Pancreas (tissue), 10 donors: ENCODE results near the gene EBF3. TPM values are rescaled to one million over a fixed set of nuclear protein-coding genes. Genes with fewer than 3 reads are reported as not detected.

ENCODE experiments used
- ATAC-seq, 4 donors: fragments of 200-7000 bp; cut with Tn5 transposase; one replicate each; pipeline versions ENCODE4 v1.8.0 to v1.9.1; 2020; ENCODE audit warnings: mild to moderate bottlenecking in 4 of 4, moderate library complexity in 4 of 4
- DNase-seq, 6 donors: peaks; one replicate each; pipeline ENCODE4 v3.0.0-alpha.2; 2020
- FAIRE-seq: peaks from 2 replicates; lab custom pipeline; 2012; peaks lifted over from hg19 to GRCh38; lab: Jason Lieb, UNC
- H3K27ac ChIP-seq, 4 donors: fragments of 200-600 bp; sonication (generic); 1 replicate in 3 of 4; 2 replicates in 1 of 4; pipeline versions ENCODE4 v1.5.0 to v1.8.0; 2020
- H3K27me3 ChIP-seq, 4 donors: fragments of 200-600 bp; one replicate each; pipeline ENCODE4 v1.8.0; 2021
- H3K36me3 ChIP-seq, 3 donors: fragments of 200-600 bp; sonication (generic) in 1 of 3; one replicate each; pipeline versions ENCODE4 v1.5.0 to v1.8.0; 2020 to 2021
- H3K4me1 ChIP-seq, 3 donors: fragments of 200-600 bp; one replicate each; pipeline ENCODE4 v1.8.0; 2021
- H3K4me3 ChIP-seq, 4 donors: fragments of 200-600 bp; sonication (generic) in 2 of 4; one replicate each; pipeline versions ENCODE4 v1.5.0 to v1.8.0; 2020 to 2021
- H3K9me3 ChIP-seq, 4 donors: fragments of 200-600 bp; one replicate each; pipeline ENCODE4 v1.8.0; 2021
- CTCF ChIP-seq, 4 donors: fragments of 200-600 bp; sonication (generic) in 3 of 4; IDR thresholded peaks; one replicate each; pipeline versions ENCODE4 v1.5.0 to v1.8.0; 2021; ENCODE audit warnings: antibody characterized with exemption in 4 of 4
- WGBS, 2 donors: extraction: QIAGEN DNeasy Blood & Tissue Kit; methylation state at CpG; one replicate each; pipeline ENCODE4 v1.1.7; 2013; 5-methylcytosine and 5-hydroxymethylcytosine counted together
- intact Hi-C, 3 donors: fragments of 100-400 bp; cut with DNase I; formaldehyde crosslinking; loops; one replicate each; pipeline versions ENCODE4 v1.11.1 to v1.14.2; 2022
- polyA plus RNA-seq, 2 donors: library from polyadenylated mRNA; stranded (reverse); fragments of 200-250 nt; gene quantifications; one replicate each; pipeline ENCODE4 v1.2.3, GENCODE V29; 2013
- total RNA-seq, 6 donors: library from RNA; stranded (reverse); fragmentation: NEBNext Ultra II Directional in 4 of 6; extraction: Animal tissue kit (Norgen Biotek cat#: 25700) in 4 of 6; gene quantifications; one replicate each; pipeline versions ENCODE4 v1.2.1 to v1.2.4, GENCODE V29; 2021 to 2023
- donor health status: healthy with polysubstance abuse.
- donor health status: DM: no; HTN: no; CAD: no; lungs with moderate emphysema.
- donor health status: DM: no; HTN: no; CAD: no.
- donor health status: control.
- donor health status: control.
- donor health status: Bipolar disorder and iron deficiency.
- donor health status: DM: yes; HTN: yes; CAD: no.
- donor health status: DM: no; HTN: no; CAD: no.
- donor health status: DM: no; HTN: no; CAD: no.
- donor health status: DM: yes; HTN: yes; CAD: no.

The EBF3 gene
- total and polyA plus RNA-seq, 8 donors = 0.47 to 1.5 (median 1.1) TPM

DNA sequence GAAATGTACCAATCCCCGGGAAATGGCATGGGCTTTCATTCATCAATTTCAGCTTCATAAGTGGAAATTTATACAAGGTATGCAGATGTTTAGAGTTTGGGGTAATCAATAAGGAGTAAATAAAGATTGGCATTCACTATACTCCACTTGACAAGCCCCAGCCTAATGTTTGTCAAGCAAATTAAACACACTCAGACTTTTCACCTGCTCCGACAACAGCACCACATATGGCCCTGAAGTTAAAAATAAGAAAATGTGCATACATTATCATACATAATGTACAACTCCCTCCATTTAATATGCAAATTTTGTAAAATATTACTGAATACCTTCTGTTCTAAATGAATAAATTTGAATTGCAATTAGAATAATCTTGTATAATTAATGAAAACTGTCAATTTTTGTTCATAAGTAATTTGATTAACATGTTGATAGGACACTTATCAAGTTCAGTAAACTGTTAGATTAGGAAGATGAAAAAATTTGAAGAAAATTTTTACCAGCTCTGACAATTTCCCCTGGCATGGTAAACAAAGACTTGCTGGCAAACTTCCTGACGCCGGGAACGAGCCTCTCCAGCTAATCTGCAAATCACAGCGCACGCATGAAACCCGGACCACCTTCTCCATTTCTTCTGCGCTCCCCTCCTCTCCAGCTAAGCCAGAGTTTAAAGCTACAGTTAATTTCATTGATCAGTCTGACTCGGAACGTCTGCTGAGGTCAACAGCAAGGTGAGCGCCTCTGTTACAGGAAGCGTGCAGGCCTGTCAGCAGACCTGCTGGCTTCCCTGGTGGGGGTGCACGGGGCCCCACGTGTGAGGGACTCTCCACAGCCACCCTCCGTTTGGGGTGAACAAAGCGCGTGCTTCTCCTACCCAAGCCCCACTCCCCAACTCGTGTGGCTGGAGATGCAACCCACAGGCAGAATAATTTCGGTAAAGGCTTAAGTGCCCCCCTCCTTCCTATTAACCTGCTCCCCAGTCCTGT, 70.7 kb downstream of the EBF3 start:
- peaks cover 0 to 34% (median 5%) of the 10 kb centered on the region in 4 donors for H3K27me3 ChIP-seq
- ATAC-seq (no peak), FAIRE-seq (no peak), DNase-seq (no peak)
- TF ChIP-seq CTCF (IDR thresholded peaks at IDR 0.05) = no peak
- H3K9me3 ChIP-seq = no peaks in the 10 kb centered on the region
- no peak overlapping the region for H3K4me3 ChIP-seq
- WGBS, 2 donors = 21 to 26% methylated on average over 20 of the region's 20 CpGs
- no peaks in the 10 kb centered on the region for H3K36me3 ChIP-seq
- intact Hi-C loops = no loop called here
- H3K4me1 ChIP-seq = no peaks in the 10 kb centered on the region
- no peak overlapping the region for H3K27ac ChIP-seq

- ATAC-seq (no peak), DNase-seq (no peak), FAIRE-seq (no peak)
- no peaks in the 10 kb centered on the region for H3K4me1 ChIP-seq
- H3K9me3 ChIP-seq = no peaks in the 10 kb centered on the region
- no peak for TF ChIP-seq CTCF (IDR thresholded peaks at IDR 0.05)
- no peak overlapping the region for H3K4me3 ChIP-seq
- intact Hi-C loops = no loop called here
- peaks cover 0 to 27% (median 5%) of the 10 kb centered on the region in 4 donors for H3K27me3 ChIP-seq
- H3K36me3 ChIP-seq = no peaks in the 10 kb centered on the region
- 29% methylated on average over 18 of the region's 18 CpGs for WGBS, 2 donors
- no peak overlapping the region for H3K27ac ChIP-seq
Measured at GRCh38 chr10:129892548-129893052, 71.5 kb downstream of the EBF3 start.

DNA sequence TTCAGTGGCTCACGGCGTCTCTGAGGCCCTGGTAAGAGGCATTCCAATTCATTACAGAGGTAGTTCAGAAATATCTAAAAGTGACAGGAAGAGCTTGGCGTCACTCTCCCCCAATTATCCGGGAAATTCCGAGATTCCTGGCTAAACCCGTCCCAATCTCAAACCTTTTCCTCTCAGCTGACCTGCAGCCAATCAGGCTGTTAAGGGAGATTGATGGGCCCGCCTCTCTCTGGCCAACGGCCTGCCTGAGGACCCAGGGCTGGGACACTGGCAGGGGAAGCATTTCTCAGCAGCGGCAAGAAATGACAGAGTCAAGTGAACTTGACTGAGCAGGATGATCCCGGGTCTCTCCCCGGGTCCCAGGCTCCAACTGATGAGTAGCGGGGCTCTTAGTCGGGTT, 72.3 kb downstream of the EBF3 start:
- no peak for ATAC-seq
- no peaks in the 10 kb centered on the region for H3K4me1 ChIP-seq
- no peak for DNase-seq
- WGBS, 2 donors = 73 to 80% methylated on average over 13 of the region's 13 CpGs
- no peak for TF ChIP-seq CTCF (IDR thresholded peaks at IDR 0.05)
- no peak overlapping the region for H3K27ac ChIP-seq
- H3K27me3 ChIP-seq = peaks cover 0 to 20% (median 6%) of the 10 kb centered on the region in 4 donors
- FAIRE-seq = no peak
- H3K9me3 ChIP-seq = no peaks in the 10 kb centered on the region
- intact Hi-C loops = no loop called here
- H3K36me3 ChIP-seq = no peaks in the 10 kb centered on the region
- H3K4me3 ChIP-seq = no peak overlapping the region

GRCh38 chr10:129890170-129890569, 73.9 kb downstream of the EBF3 start:
- no peaks in the 10 kb centered on the region for H3K4me1 ChIP-seq
- H3K4me3 ChIP-seq = no peak overlapping the region
- no peak for TF ChIP-seq CTCF (IDR thresholded peaks at IDR 0.05)
- H3K36me3 ChIP-seq = no peaks in the 10 kb centered on the region
- FAIRE-seq (no peak), DNase-seq (no peak), ATAC-seq (no peak)
- no peak overlapping the region for H3K27ac ChIP-seq
- no peaks in the 10 kb centered on the region for H3K9me3 ChIP-seq
- intact Hi-C loops = no loop called here
- 73 to 77% methylated on average over 15 of the region's 15 CpGs for WGBS, 2 donors
- peaks cover 0 to 11% (median 5%) of the 10 kb centered on the region in 4 donors for H3K27me3 ChIP-seq
